WTC11 (cell line): ENCODE data around the gene SEMA5B.

Source experiments
- IRF2 ChIP-seq: sonication (generic); formaldehyde crosslinking; IDR thresholded peaks from 2 replicates; pipeline ENCODE4 v1.8.0; 2022; ENCODE audit warnings: low read depth, missing genetic modification reagents, borderline replicate concordance
- JUN ChIP-seq: sonication (generic); formaldehyde crosslinking; IDR thresholded peaks from 2 replicates; pipeline ENCODE4 v1.8.0; 2023; ENCODE audit warnings: mild to moderate bottlenecking, missing genetic modification reagents
- TF ChIP-seq, protein P1 (sequence below): fragments of 200-600 bp; IDR thresholded peaks from 2 replicates; pipeline ENCODE4 v1.8.0; 2022; ENCODE audit warnings: antibody characterized with exemption
- TF ChIP-seq, protein P2 (sequence below): sonication (generic); formaldehyde crosslinking; IDR thresholded peaks from 2 replicates; pipeline ENCODE4 v1.8.0; 2022; ENCODE audit warnings: mild to moderate bottlenecking, missing genetic modification reagents
- TF ChIP-seq, protein P3 (sequence below): sonication (generic); formaldehyde crosslinking; conservative IDR thresholded peaks from 2 replicates; pipeline ENCODE4 v1.8.1; 2022; ENCODE audit warnings: mild to moderate bottlenecking, missing genetic modification reagents
- TF ChIP-seq, protein P4 (sequence below): sonication (generic); formaldehyde crosslinking; IDR thresholded peaks from 2 replicates; pipeline ENCODE4 v1.8.0; 2022; ENCODE audit warnings: mild to moderate bottlenecking, missing genetic modification reagents

DNA sequence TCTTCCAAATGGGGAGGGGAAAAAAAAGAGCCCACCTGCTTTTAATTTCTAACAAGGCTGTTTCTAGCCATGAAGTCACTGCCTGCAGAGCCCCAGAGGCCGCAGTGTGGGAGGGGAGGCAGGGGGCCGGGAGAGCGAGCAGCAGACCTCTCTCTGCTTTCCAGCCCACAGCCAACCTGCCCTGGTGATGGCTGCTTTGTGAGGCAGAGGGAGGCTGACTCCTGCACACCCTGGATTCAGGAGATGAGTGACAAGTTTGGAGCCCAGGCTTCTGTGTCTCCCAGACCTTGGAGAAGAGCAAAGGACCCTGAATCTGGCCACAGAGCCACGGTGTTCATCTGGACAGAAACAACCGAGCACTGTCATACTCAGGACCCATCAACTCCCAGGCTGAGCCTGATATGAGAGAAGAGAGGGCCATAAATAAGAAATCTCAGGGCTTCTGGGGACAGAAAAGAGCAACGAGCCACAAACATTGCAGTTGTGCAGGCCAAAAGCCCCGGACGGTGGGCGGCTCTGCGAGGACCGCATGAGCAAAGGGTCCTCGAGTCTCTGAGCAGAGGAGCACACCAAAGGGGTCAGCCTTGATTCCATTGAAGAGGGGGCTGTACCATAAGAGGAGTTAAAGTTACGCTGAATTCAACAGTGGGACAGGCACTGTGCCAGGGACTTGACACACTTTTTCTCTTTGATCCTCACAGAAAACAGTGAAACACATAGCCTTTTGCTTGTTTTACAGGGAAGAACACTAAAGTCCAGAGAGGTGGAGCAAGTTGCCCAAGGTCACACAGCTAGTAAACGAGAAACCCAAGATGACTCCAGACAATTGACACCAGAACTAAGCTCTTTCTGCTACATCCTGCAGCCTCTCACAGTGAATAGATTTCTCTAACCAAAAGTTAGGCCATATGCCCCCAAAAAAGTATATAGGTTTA is 97.2 kb downstream of the SEMA5B start:
- TF ChIP-seq, protein P1, sequence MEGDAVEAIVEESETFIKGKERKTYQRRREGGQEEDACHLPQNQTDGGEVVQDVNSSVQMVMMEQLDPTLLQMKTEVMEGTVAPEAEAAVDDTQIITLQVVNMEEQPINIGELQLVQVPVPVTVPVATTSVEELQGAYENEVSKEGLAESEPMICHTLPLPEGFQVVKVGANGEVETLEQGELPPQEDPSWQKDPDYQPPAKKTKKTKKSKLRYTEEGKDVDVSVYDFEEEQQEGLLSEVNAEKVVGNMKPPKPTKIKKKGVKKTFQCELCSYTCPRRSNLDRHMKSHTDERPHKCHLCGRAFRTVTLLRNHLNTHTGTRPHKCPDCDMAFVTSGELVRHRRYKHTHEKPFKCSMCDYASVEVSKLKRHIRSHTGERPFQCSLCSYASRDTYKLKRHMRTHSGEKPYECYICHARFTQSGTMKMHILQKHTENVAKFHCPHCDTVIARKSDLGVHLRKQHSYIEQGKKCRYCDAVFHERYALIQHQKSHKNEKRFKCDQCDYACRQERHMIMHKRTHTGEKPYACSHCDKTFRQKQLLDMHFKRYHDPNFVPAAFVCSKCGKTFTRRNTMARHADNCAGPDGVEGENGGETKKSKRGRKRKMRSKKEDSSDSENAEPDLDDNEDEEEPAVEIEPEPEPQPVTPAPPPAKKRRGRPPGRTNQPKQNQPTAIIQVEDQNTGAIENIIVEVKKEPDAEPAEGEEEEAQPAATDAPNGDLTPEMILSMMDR: no peak
- no peak for TF ChIP-seq JUN (CRISPR knock-in tag)
- no peak for TF ChIP-seq IRF2 (CRISPR knock-in tag)
- TF ChIP-seq, protein P2, sequence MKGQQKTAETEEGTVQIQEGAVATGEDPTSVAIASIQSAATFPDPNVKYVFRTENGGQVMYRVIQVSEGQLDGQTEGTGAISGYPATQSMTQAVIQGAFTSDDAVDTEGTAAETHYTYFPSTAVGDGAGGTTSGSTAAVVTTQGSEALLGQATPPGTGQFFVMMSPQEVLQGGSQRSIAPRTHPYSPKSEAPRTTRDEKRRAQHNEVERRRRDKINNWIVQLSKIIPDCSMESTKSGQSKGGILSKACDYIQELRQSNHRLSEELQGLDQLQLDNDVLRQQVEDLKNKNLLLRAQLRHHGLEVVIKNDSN (CRISPR knock-in tag): no peak
- TF ChIP-seq, protein P3, sequence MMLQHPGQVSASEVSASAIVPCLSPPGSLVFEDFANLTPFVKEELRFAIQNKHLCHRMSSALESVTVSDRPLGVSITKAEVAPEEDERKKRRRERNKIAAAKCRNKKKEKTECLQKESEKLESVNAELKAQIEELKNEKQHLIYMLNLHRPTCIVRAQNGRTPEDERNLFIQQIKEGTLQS (CRISPR knock-in tag): no peak
- TF ChIP-seq, protein P4, sequence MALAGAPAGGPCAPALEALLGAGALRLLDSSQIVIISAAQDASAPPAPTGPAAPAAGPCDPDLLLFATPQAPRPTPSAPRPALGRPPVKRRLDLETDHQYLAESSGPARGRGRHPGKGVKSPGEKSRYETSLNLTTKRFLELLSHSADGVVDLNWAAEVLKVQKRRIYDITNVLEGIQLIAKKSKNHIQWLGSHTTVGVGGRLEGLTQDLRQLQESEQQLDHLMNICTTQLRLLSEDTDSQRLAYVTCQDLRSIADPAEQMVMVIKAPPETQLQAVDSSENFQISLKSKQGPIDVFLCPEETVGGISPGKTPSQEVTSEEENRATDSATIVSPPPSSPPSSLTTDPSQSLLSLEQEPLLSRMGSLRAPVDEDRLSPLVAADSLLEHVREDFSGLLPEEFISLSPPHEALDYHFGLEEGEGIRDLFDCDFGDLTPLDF (CRISPR knock-in tag): no peak
